HG03060 (cell line): ENCODE results near the gene STAT5A.
A peak's percentile ranks its signal among the peaks of the same experiment; 100 is the strongest.

Experiments used
- ATAC-seq: cut with Tn5 transposase; IDR thresholded peaks from one replicate; pipeline ENCODE4 v1.9.1; 2021; ENCODE audit warnings: low read depth, moderate number of reproducible peaks; ENCODE audit not compliant: unreplicated experiment

STAT5A gene

GRCh38 chr17:42321555-42321954 is 33.3 kb downstream of the STAT5A start:
- ATAC-seq: no peak

DNA sequence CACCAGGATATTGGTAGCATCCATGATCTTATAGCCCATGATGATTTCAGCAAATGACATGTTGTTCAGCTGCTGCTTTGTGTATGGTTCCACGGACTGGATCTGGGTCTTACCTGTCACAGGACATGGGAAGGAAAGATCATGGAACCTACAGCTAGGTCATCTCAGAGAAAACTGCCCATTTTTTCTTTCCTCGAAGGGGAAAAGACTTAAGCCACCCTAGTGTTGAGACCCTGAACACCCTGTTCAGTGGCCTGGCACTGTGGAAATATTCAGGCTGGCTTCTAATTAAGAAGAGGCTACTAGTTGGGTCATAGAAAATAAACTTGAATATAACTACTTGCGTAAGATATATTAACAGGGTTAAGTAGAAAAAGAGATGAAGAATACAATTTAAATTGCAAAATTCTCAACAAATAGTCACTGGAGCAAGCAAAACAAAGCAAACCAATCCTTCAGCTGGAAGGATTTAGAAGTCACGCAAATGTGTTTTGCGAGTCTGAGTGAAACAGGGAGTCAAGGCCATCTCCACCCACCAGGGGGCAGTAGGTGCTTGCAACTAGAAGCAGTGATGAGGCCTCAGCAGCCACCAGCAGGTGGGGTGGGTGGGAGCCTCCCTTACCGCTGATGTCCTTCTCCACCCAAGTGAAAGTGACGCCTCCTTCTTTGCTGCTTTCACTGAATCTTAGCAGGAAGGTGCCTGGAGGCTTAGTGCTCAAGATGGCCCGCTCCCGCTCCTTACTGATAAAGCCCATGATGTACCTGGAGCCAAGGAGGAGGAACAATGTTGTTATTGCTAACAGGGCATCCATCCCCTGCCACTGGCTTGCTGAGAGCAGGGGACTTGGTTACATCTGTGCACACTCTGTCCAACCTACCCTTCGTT is 34.3 kb downstream of the STAT5A start:
- ATAC-seq: peak; percentile 61

GRCh38 chr17:42323268-42323773 is 35.0 kb downstream of the STAT5A start:
- ATAC-seq: no peak

DNA sequence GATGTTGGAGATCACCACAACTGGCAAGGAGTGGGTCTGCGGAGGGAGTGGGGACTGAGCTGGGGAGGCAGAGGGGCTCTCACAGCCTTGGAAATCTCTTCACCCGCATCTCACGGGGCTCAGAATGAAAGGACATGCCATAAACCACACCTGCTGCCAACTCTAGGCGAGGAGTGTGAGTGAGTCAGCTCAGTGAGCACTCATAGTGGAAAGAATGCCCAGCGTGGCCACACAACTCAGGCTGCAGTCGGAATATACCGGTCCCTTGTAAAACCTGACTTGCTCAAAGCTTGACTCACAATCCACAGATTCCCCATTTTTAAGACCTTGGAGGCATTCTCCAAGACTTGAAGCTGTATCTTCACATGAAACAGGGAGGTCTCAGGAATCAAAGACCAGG is 36.7 kb downstream of the STAT5A start:
- no peak for ATAC-seq

GRCh38 chr17:42329025-42329976 is 41.0 kb downstream of the STAT5A start:
- ATAC-seq: no peak

- no peak for ATAC-seq
These were observed 44.8 kb downstream of the STAT5A start for GRCh38 chr17:42333053-42333452.

GRCh38 chr17:42334677-42335076 is 46.4 kb downstream of the STAT5A start:
- ATAC-seq: no peak

DNA sequence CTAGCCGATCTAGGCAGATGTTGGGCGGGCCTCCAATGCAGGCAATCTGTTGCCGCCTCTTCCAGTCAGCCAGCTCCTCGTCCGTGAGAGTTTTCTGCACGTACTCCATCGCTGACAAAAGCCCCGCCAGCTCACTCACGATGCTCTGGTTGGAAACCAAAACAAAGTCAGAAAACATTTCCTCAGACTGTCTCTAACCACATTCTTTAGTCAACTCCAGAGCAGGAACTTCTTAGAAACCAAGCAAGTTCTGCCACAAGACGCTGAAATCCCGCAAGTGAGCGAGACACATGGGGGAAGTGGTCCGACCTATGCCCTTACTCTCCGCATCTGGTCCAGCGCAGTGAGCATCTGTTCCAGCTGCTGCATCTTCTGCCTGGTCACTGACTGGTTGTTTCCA is 49.1 kb downstream of the STAT5A start:
- ATAC-seq: peak; percentile 48

GRCh38 chr17:42338427-42338985 is 50.2 kb downstream of the STAT5A start:
- ATAC-seq: no peak

GRCh38 chr17:42339221-42339620 is 50.9 kb downstream of the STAT5A start:
- no peak for ATAC-seq

- ATAC-seq: no peak
These were observed 52.4 kb downstream of the STAT5A start for GRCh38 chr17:42340691-42341127.

GRCh38 chr17:42341568-42341967 is 53.3 kb downstream of the STAT5A start:
- ATAC-seq: no peak

- ATAC-seq: no peak
These were observed 54.1 kb downstream of the STAT5A start for GRCh38 chr17:42342242-42343008.

DNA sequence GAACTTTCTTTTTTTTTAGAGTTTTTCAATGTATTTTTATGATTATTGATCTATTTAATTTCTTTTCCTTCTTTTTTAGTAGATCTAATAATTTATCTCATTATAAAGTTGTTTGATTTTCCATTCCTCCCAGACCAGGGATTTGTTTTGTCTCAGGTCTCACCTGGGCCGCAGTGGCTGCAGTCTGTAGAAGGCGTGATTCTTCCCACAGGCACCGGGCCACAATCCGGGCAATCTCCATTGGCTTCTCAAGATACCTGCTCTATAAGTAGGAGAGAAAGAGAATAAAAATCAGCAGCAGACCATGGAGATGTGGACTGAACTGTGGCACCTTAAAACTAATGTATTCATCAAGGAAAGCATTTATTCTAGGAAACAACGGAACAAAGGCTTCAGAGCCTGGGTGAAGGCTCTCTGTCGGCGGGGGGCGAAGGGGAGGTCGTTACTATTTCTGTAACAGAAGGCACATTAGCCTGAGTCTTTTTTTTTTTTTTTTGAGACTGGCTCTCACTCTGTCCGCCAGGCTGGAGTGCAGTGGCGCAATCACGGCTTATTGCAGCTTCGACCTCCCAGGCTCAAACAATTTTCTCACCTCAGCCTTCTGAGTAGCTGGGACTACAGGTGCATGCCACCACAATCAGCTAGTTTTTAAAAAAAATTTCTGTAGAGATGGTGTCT is 57.2 kb downstream of the STAT5A start:
- no peak for ATAC-seq

GRCh38 chr17:42346481-42346880 is 58.2 kb downstream of the STAT5A start:
- no peak for ATAC-seq

DNA sequence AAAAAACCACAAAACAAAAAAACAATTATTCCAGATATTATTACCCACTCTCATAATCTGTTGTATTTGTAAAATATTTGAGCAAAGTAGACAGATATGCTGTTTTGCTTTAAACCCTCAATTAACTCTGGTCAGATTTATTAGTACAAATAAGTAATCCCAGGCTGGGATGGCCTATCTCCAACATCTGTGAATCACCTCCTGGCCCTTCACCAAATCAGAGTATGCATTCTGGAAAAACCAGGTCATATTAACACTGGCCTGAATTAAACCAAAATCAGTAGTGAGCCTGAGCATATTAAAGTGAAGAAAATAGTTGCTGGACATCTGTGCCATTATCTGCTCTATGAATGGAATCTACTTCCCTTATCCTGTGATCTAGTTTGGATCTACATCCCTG is 58.9 kb downstream of the STAT5A start:
- ATAC-seq: no peak

DNA sequence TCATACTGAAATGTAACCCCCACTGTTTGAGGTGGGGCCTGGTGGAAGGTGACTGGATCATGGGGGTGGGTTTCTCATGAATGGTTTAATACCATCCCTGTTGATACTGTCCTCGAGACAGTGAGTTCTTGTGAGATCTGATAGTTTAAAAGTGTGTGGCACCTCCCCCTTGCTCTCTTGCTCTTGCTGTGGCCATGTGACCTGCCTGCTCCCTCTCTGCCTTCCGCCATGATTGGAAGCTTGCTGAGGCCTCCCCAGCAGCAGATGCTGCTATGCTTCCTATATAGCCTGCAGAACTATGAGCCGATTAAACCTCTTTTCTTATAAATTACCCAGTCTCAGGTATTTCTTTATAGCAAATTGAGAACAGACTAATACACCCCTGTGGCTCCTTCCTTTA is 59.3 kb downstream of the STAT5A start:
- no peak for ATAC-seq

- no peak for ATAC-seq
These were observed 59.8 kb downstream of the STAT5A start for GRCh38 chr17:42348104-42348503.
